Endothelial cell of umbilical vein (primary cell): Measurements from ENCODE around the gene PRSS3. TPM values are rescaled to one million over a fixed set of nuclear protein-coding genes. Genes with fewer than 3 reads are reported as not detected.

Experiments
- BruUV-seq: library from RNA; stranded (reverse); fragments of 400-500 nt; replicated peaks from 2 replicates; lab custom pipeline; 2021; lab: Mats Ljungman, UMichigan
- CTCF ChIA-PET: fragments of 300-600, 350-600 bp; sonication (Branson Sonifier 250); formaldehyde crosslinking; loops from one replicate; lab custom pipeline; 2021; ENCODE audit warnings: antibody characterized with exemption, inconsistent platforms; lab: Charles Lee
- POLR2A ChIA-PET: fragments of 300-600, 350-600 bp; sonication (Branson Sonifier 250); formaldehyde crosslinking; loops from one replicate; lab custom pipeline; 2021; ENCODE audit warnings: antibody characterized with exemption, inconsistent platforms; lab: Charles Lee
- DNase-seq: peaks from one replicate; pipeline ENCODE4 v3.0.0-alpha.2; 2011; ENCODE audit warnings: low read depth, low spot score
- FAIRE-seq: peaks from 2 replicates; lab custom pipeline; 2011; peaks lifted over from hg19 to GRCh38; lab: Jason Lieb, UNC
- H2AFZ ChIP-seq: 2 replicates; pipeline ENCODE4 v1.6.0; 2012; ENCODE audit warnings: low read depth, low read length, control low read depth, inconsistent platforms
- H3K27ac ChIP-seq: 2 replicates; pipeline ENCODE4 v1.5.1; 2011; ENCODE audit warnings: low read depth, mild to moderate bottlenecking, control low read depth, low read length, moderate library complexity; ENCODE audit not compliant: insufficient read depth
- H3K27me3 ChIP-seq, 2 experiments: 2 replicates each; pipeline versions ENCODE4 v1.6.0 to v1.6.1; 2011; ENCODE audit warnings: low read length in 2 of 2, mixed read lengths in 1 of 2; ENCODE audit not compliant: control insufficient read depth in 2 of 2, insufficient read depth in 2 of 2
- H3K36me3 ChIP-seq, 2 experiments: 2 replicates in 1 of 2; 3 replicates in 1 of 2; pipeline ENCODE4 v1.5.1; 2011; ENCODE audit warnings: low read length in 2 of 2, mild to moderate bottlenecking in 1 of 2, moderate library complexity in 1 of 2; ENCODE audit not compliant: control insufficient read depth in 2 of 2, insufficient read depth in 2 of 2; ENCODE audit errors: extremely low read depth in 1 of 2
- H3K4me1 ChIP-seq: 3 replicates; pipeline ENCODE4 v1.5.1; 2011; ENCODE audit warnings: mild to moderate bottlenecking, low read length; ENCODE audit not compliant: control insufficient read depth, insufficient read depth; ENCODE audit errors: extremely low read depth
- H3K4me2 ChIP-seq: 2 replicates; pipeline ENCODE4 v1.6.1; 2011; ENCODE audit warnings: low read length, control low read depth, mixed read lengths; ENCODE audit not compliant: insufficient read depth
- H3K4me3 ChIP-seq, 3 experiments: fragments of 200-600 bp in 1 of 3; sonication (generic), shearing (Covaris generic) in 1 of 3; replicated peaks in 1 of 3; 2 replicates each; pipeline ENCODE4 v1.5.1; 2011 to 2016; ENCODE audit warnings: control low read depth in 3 of 3, low read length in 3 of 3, mild to moderate bottlenecking in 2 of 3, inconsistent platforms in 1 of 3, low read depth in 1 of 3, moderate library complexity in 1 of 3; ENCODE audit not compliant: insufficient read depth in 1 of 3
- H3K79me2 ChIP-seq: 2 replicates; pipeline ENCODE4 v1.6.0; 2012; ENCODE audit warnings: low read length, inconsistent platforms; ENCODE audit not compliant: control insufficient read depth, insufficient read depth
- H3K9ac ChIP-seq: replicated peaks from 2 replicates; pipeline ENCODE3; 2011; ENCODE audit warnings: low read length, control low read depth; ENCODE audit not compliant: insufficient read depth; ENCODE audit errors: extremely low read depth
- H3K9me1 ChIP-seq: replicated peaks from 3 replicates; pipeline ENCODE4 v1.6.0; 2011; ENCODE audit warnings: mild to moderate bottlenecking, low read length; ENCODE audit not compliant: control insufficient read depth, insufficient read depth; ENCODE audit errors: extremely low read depth
- H3K9me3 ChIP-seq: replicated peaks from 2 replicates; pipeline ENCODE4 v1.5.1; 2012; ENCODE audit warnings: low read length, inconsistent platforms; ENCODE audit not compliant: control insufficient read depth, insufficient read depth
- H4K20me1 ChIP-seq: replicated peaks from 2 replicates; pipeline ENCODE3; 2011; ENCODE audit warnings: mild to moderate bottlenecking, low read length; ENCODE audit not compliant: control insufficient read depth, insufficient read depth; ENCODE audit errors: extremely low read depth
- EZH2 ChIP-seq: IDR thresholded peaks from 2 replicates; pipeline ENCODE4 v1.6.1; 2012; ENCODE audit warnings: borderline replicate concordance, low read depth, mild to moderate bottlenecking, moderate library complexity, low read length, inconsistent platforms; ENCODE audit not compliant: severe bottlenecking
- GATA2 ChIP-seq: IDR thresholded peaks from 2 replicates; pipeline ENCODE4 v1.7.0; 2011; ENCODE audit warnings: low read depth, mild to moderate bottlenecking, moderate library complexity, mixed read lengths, low read length; ENCODE audit not compliant: insufficient read length, insufficient read depth
- MYC ChIP-seq: IDR thresholded peaks from one replicate; pipeline ENCODE4 v1.6.1; 2011; ENCODE audit warnings: mild to moderate bottlenecking, low read depth, low read length
- dilution Hi-C: fragments of 300-500 bp; cut with MboI; formaldehyde crosslinking; loops from one replicate; pipeline ENCODE4 v1.15.0; 2019; ENCODE audit warnings: low sequenced_read_pairs; ENCODE audit not compliant: extremely low pct_ligation_motif_present
- intact Hi-C: fragments of 100-400 bp; cut with micrococcal nuclease; formaldehyde crosslinking; loops from one replicate; pipeline ENCODE4 v1.10.0; 2022
- polyA plus RNA-seq, 4 experiments: library from polyadenylated mRNA; depleted of rRNA in 3 of 4; stranded (reverse) in 3 of 4; unstranded in 1 of 4; fragments of >200 nt; gene quantifications; 2 replicates each; pipeline versions ENCODE4 v1.2.1 to v1.2.3, GENCODE V29; 2011 to 2012; ENCODE audit warnings: missing spikeins in 1 of 4
- total RNA-seq: library from RNA; stranded (reverse); gene quantifications from 2 replicates; pipeline ENCODE4 v1.2.3, GENCODE V29; 2021
- TF ChIP-seq, protein P1 (sequence below): IDR thresholded peaks from 2 replicates; pipeline ENCODE4 v1.6.1; 2011; ENCODE audit not compliant: insufficient read depth, insufficient read length
- TF ChIP-seq, protein P2 (sequence below), 2 donors: IDR thresholded peaks; 1 replicate in 1 of 2; 2 replicates in 1 of 2; pipeline ENCODE4 v1.5.1; 2011; ENCODE audit warnings: low read length in 2 of 2, mild to moderate bottlenecking in 2 of 2, moderate library complexity in 2 of 2, control low read depth in 1 of 2, inconsistent platforms in 1 of 2, low read depth in 1 of 2; ENCODE audit not compliant: insufficient read depth in 1 of 2; ENCODE audit errors: extremely low read depth in 1 of 2

PRSS3 gene
- total and polyA plus RNA-seq, 2 donors (not counting 3 experiments of a cell fraction or from before 2014, with no cell fraction given), result 3.7 to 4.4 TPM

DNA sequence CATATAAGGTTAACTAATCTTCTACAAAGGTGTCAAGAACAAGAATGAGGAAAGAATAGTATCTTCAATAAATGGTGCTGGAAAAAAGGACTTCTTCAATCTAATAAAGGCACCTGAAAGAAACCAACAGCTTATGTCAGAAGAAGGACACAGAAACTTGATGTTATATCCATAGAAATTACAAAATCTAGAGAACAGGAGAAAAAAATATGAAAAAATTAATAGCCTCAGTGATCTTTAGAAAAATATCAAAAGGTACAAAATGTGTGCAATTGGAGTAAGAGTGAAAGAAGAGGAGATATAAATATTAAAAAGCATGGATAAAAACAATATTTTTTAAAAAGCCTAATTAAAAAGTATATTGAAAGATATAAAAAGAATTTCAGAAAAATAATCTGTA lies 18.8 kb upstream of the PRSS3 start:
- DNase-seq (no peak), FAIRE-seq (no peak)
- ChIA-PET POLR2A (no interaction called here), CTCF (interaction anchor here (1.8 to 4.1 kb wide), 3 partner anchors 27 to 38 kb away, joined by 6 to 162 read pairs (median 17); no protein-coding TSS in a partner anchor)
- Histone ChIP-seq H3K9ac (no peak overlapping the region), H3K79me2 (peaks cover 1% of the 10 kb centered on the region), H3K9me3 (no peaks in the 10 kb centered on the region), H3K27ac (no peak overlapping the region), H4K20me1 (no peaks in the 10 kb centered on the region), H3K36me3 (no peaks in the 10 kb centered on the region), H3K4me1 (no peaks in the 10 kb centered on the region), H3K4me3 (no peak overlapping the region), H3K9me1 (no peaks in the 10 kb centered on the region), H3K4me2 (no peak overlapping the region), H2AFZ (no peak overlapping the region), H3K27me3 (no peaks in the 10 kb centered on the region)
- dilution Hi-C loops (no loop called here), intact Hi-C loops (no loop called here)
- TF ChIP-seq GATA2, result no peak
- TF ChIP-seq MYC, result no peak
- TF ChIP-seq, protein P1, sequence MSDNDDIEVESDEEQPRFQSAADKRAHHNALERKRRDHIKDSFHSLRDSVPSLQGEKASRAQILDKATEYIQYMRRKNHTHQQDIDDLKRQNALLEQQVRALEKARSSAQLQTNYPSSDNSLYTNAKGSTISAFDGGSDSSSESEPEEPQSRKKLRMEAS, result no peak
- no peak for TF ChIP-seq EZH2
- TF ChIP-seq, protein P2, sequence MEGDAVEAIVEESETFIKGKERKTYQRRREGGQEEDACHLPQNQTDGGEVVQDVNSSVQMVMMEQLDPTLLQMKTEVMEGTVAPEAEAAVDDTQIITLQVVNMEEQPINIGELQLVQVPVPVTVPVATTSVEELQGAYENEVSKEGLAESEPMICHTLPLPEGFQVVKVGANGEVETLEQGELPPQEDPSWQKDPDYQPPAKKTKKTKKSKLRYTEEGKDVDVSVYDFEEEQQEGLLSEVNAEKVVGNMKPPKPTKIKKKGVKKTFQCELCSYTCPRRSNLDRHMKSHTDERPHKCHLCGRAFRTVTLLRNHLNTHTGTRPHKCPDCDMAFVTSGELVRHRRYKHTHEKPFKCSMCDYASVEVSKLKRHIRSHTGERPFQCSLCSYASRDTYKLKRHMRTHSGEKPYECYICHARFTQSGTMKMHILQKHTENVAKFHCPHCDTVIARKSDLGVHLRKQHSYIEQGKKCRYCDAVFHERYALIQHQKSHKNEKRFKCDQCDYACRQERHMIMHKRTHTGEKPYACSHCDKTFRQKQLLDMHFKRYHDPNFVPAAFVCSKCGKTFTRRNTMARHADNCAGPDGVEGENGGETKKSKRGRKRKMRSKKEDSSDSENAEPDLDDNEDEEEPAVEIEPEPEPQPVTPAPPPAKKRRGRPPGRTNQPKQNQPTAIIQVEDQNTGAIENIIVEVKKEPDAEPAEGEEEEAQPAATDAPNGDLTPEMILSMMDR (IDR thresholded peaks at IDR 0.05; ENCODE audit: extremely low read depth in 1 of 2, insufficient read depth in 1 of 2, low read depth in 1 of 2, low read length in 2 of 2), result no peak
- BruUV-seq, result no TSS peak
